ENCODE data around the gene CECR2.

- no peak for TF ChIP-seq TAF1 (IDR thresholded peaks at IDR 0.05; ENCODE audit: low read depth, low read length)
- TF ChIP-seq POLR2A (IDR thresholded peaks at IDR 0.05; ENCODE audit: low read depth, low read length), result no peak
Measured at GRCh38 chr22:17334983-17335382, 34.3 kb upstream of the CECR2 start.
